NT2/D1 (cell line): ENCODE results near the gene NGRN.
"Not testable (repeated sequence)": the region's sequence is repeated elsewhere in the genome, so short reads cannot be mapped to it uniquely, and the experiment has no call there.

Experiments
- DNase-seq: peaks from one replicate; pipeline ENCODE4 v3.0.0-alpha.2; 2011; ENCODE audit warnings: low read depth, low spot score
- H3K27me3 ChIP-seq: 2 replicates; pipeline ENCODE4 v1.6.0; 2011; ENCODE audit warnings: mild to moderate bottlenecking; ENCODE audit not compliant: insufficient read length, insufficient read depth
- H3K36me3 ChIP-seq: 2 replicates; pipeline ENCODE4 v1.6.1; 2011; ENCODE audit warnings: mild to moderate bottlenecking, low read length, mixed read lengths; ENCODE audit not compliant: insufficient read depth, insufficient read length
- H3K4me1 ChIP-seq: 2 replicates; pipeline ENCODE4 v1.5.1; 2011; ENCODE audit not compliant: insufficient read depth, insufficient read length
- H3K4me3 ChIP-seq: 2 replicates; pipeline ENCODE4 v1.5.1; 2011; ENCODE audit warnings: low read depth; ENCODE audit not compliant: insufficient read length
- H3K9ac ChIP-seq: 2 replicates; pipeline ENCODE4 v1.6.0; 2011; ENCODE audit warnings: low read depth; ENCODE audit not compliant: insufficient read length
- H3K9me3 ChIP-seq: 2 replicates; pipeline ENCODE4 v1.5.1; 2011; ENCODE audit warnings: mild to moderate bottlenecking, low read length; ENCODE audit not compliant: insufficient read depth
- SUZ12 ChIP-seq: IDR thresholded peaks from 2 replicates; pipeline ENCODE4 v1.6.1; 2011; ENCODE audit not compliant: insufficient read length, insufficient read depth; ENCODE audit errors: extremely low read depth
- YY1 ChIP-seq: IDR thresholded peaks from 2 replicates; pipeline ENCODE4 v1.6.1; 2011; ENCODE audit not compliant: insufficient read length, insufficient read depth
- ZNF274 ChIP-seq: IDR thresholded peaks from 2 replicates; pipeline ENCODE4 v1.6.1; 2011; ENCODE audit warnings: mild to moderate bottlenecking, low read depth, low read length

NGRN gene

DNA sequence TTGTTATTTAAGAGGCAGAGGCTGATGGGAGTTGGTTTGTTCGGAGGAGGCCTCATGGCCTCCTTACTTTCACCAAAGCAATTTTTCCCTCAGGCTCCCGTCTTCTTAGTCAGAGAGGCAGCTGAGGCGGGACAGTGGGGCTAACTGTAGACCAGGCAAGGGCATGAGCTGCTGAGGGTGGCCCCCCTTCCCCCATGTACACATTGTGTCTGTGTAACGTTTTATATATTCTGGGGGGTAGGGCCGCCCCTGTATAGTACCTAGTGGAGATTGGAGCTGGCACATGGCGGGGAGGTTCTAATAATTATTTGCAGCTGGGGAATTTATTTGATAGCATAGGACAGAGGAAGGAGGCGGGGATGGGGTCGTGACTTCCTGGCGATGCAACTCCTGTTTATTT is 35.1 kb downstream of the NGRN start:
- no peaks in the 10 kb centered on the region for H3K27me3 ChIP-seq
- no peak overlapping the region for H3K4me3 ChIP-seq
- no peaks in the 10 kb centered on the region for H3K36me3 ChIP-seq
- no peak for TF ChIP-seq YY1
- TF ChIP-seq ZNF274, result no peak
- TF ChIP-seq SUZ12, result no peak
- peaks cover 6% of the 10 kb centered on the region for H3K4me1 ChIP-seq
- H3K9ac ChIP-seq, result no peak overlapping the region
- no peaks in the 10 kb centered on the region for H3K9me3 ChIP-seq
- no peak for DNase-seq

GRCh38 chr15:90300988-90301706 is 35.7 kb downstream of the NGRN start:
- H3K9me3 ChIP-seq, result no peaks in the 10 kb centered on the region
- H3K4me1 ChIP-seq, result peaks cover 6% of the 10 kb centered on the region
- H3K9ac ChIP-seq, result no peak overlapping the region
- no peaks in the 10 kb centered on the region for H3K27me3 ChIP-seq
- no peaks in the 10 kb centered on the region for H3K36me3 ChIP-seq
- peak; percentile 75 for DNase-seq
- no peak for TF ChIP-seq ZNF274
- no peak for TF ChIP-seq YY1
- TF ChIP-seq SUZ12, result no peak
- H3K4me3 ChIP-seq, result no peak overlapping the region

- no peaks in the 10 kb centered on the region for H3K36me3 ChIP-seq
- H3K4me3 ChIP-seq, result no peak overlapping the region
- H3K4me1 ChIP-seq, result peaks cover 6% of the 10 kb centered on the region
- H3K9me3 ChIP-seq, result no peaks in the 10 kb centered on the region
- no peak for DNase-seq
- TF ChIP-seq ZNF274 (no peak), YY1 (no peak), SUZ12 (no peak)
- no peaks in the 10 kb centered on the region for H3K27me3 ChIP-seq
- H3K9ac ChIP-seq, result no peak overlapping the region
Measured at GRCh38 chr15:90301707-90302300, 36.3 kb downstream of the NGRN start.

- not testable (repeated sequence) for H3K36me3 ChIP-seq, H3K9me3 ChIP-seq, H3K4me3 ChIP-seq, DNase-seq, H3K4me1 ChIP-seq, H3K27me3 ChIP-seq, H3K9ac ChIP-seq
Measured at GRCh38 chr15:90305355-90305754, 39.9 kb downstream of the NGRN start.

DNA sequence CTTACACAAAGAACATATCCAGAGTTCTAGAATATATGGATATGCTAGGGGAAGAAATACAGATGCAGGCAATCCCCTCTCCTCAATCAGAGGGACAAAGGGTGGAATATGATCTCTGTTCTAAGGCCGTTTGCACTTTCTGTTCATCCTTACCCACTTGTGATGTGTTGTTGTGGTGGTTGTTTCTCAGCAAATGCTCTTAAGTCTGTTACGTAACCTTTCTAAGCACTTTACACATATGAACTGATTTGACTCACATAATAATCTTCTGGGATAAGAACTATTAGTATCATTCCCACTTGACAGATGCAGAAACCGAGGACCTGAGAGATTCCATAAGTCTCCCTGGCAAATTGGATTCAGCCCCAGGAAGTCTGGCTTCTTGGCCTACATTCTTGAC is 40.5 kb downstream of the NGRN start:
- Histone ChIP-seq H3K4me3 (no peak overlapping the region), H3K9ac (no peak overlapping the region), H3K9me3 (no peaks in the 10 kb centered on the region), H3K27me3 (no peaks in the 10 kb centered on the region), H3K36me3 (no peaks in the 10 kb centered on the region), H3K4me1 (peaks cover 5% of the 10 kb centered on the region)
- no peak for DNase-seq
- no peak for TF ChIP-seq YY1
- no peak for TF ChIP-seq SUZ12
- no peak for TF ChIP-seq ZNF274

DNA sequence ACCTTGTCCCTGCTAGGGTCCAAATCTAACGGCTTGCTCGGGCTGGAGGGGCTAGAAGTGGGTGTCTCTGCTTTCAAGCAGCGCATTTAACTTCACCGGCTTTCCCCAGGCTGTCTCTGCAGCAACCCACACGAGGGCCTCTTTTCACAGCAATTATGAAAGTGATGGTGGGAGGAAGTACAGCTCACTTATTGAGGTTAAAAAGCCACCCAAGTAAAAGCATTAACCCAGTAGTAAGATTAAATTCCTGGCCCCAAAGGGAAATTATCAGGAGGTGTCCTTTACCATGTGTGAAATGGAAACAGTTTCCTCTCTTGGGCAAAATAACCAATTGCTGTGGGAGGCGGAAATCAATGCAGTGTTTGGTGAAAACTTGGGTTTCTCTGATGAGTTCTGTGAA is 41.1 kb downstream of the NGRN start:
- Histone ChIP-seq H3K9ac (no peak overlapping the region), H3K27me3 (no peaks in the 10 kb centered on the region), H3K9me3 (no peaks in the 10 kb centered on the region), H3K4me1 (peaks cover 3% of the 10 kb centered on the region), H3K4me3 (no peak overlapping the region), H3K36me3 (no peaks in the 10 kb centered on the region)
- DNase-seq, result no peak
- TF ChIP-seq SUZ12, result no peak
- TF ChIP-seq ZNF274, result no peak
- no peak for TF ChIP-seq YY1

- Histone ChIP-seq H3K9me3 (no peaks in the 10 kb centered on the region), H3K9ac (no peak overlapping the region), H3K4me3 (no peak overlapping the region), H3K27me3 (no peaks in the 10 kb centered on the region), H3K36me3 (no peaks in the 10 kb centered on the region), H3K4me1 (no peaks in the 10 kb centered on the region)
- no peak for DNase-seq
- no peak for TF ChIP-seq ZNF274
- no peak for TF ChIP-seq YY1
- no peak for TF ChIP-seq SUZ12
Measured at GRCh38 chr15:90307661-90308060, 42.2 kb downstream of the NGRN start.
